ENCODE measurements around the gene ELOVL5.
"Not testable (repeated sequence)": the region's sequence is repeated elsewhere in the genome, so short reads cannot be mapped to it uniquely, and the experiment has no call there.

Gene ELOVL5

GRCh38 chr6:53348371-53349208 lies at the start of gene ELOVL5:
TSS of gene ELOVL5 (minus strand) at chr6:53348950. CDS start at chr6:53295699, 53,251 bp downstream.
- DNase-seq: peak; percentile 100

- DNase-seq: no peak
Measured at GRCh38 chr6:53397283-53397682, 48.5 kb upstream of the ELOVL5 start.

DNA sequence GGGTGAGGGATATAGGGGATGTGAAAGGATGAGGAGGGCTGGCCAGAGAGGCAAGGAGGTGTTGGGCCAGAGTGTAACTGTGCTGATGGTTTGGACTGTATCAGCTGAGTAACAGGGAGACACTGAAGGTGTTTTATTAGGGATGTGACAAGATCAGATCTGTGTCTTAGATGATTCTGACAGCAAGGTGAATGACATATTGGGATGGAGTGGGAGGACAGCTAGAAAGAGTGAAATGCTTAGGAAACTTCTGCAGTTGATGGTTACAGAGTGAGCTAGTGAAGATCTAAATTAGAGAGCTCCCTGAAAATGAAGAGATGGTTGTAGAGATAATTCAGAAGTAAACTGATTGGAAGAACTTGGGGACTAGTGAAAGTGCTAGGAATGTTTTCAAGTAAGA lies 47.2 kb upstream of the ELOVL5 start:
- no peak for DNase-seq

DNA sequence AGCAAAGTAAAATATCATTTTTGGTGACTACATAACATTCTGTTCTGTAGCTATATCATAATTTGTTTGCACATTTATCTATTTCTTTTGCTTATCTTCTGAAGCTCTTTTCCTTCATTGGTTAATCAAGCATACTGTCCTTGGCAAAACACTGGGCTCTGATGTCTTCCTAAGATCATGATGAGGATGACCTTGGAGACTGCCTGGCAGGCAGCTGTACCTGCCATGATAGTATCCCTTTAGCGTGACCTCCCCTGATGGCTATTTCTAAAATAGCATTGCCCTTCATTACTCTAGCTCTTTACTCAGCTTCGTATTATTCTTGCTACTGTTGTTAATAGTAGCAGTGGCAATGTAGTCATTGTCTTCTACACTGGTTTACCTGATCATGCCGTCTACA lies 46.0 kb upstream of the ELOVL5 start:
- no peak for DNase-seq

GRCh38 chr6:53391170-53391569 lies 42.4 kb upstream of the ELOVL5 start:
- no peak for DNase-seq

DNA sequence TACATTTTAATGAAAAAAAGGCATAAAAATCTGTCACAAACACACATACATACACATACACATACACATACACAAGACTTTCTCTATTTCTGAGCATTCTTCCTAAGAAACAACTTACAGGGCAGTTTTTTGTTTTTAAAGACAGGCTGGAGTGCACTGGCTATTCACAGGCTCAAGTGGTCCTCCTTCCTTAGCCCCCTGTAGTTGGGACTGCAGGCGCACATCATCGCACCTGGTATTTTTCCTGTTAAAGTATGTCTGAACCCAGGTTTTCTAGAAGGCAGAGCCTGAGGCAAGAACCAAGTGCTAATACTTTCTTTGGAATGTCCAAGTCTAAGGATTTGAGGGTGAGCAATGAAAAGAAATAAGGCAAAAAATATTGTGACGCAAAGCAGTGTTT lies 41.3 kb upstream of the ELOVL5 start:
- DNase-seq: no peak

DNA sequence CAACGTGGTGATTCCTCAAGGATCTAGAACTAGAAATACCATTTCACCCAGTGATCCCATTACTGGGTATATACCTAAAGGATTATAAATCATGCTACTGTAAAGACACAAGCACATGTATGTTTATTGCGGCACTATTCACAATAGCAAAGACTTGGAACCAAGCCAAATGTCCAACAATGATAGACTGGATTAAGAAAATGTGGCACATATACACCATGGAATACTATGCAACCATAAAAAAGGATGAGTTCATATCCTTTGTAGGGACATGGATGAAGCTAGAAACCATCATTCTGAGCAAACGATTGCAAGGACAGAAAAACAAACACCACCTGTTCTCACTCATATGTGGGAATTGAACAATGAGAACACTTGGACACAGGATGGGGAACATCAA lies 39.9 kb upstream of the ELOVL5 start:
- not testable (repeated sequence) for DNase-seq

- DNase-seq: no peak
Measured at GRCh38 chr6:53382421-53382820, 33.7 kb upstream of the ELOVL5 start.

- DNase-seq: no peak
Measured at GRCh38 chr6:53378208-53378607, 29.5 kb upstream of the ELOVL5 start.

GRCh38 chr6:53377793-53378192 lies 29.0 kb upstream of the ELOVL5 start:
- no peak for DNase-seq

DNA sequence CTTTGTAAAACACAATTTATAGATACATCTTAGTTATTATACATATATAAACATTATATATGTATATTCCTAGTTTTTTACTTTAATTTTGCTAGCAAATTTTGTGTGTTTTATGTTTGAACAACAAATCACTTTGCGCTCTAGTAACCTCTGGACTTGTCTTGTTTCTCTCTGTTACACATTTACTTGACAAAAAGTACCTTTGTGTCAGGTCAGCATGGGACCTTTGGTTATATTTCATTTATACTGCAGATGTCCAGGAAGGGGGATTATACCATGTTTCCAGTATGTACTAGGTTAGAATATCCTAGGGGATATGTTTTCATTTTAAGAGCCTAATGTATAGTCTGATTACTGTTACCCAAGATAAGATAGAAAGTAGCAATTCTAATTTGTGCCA lies 28.5 kb upstream of the ELOVL5 start:
- DNase-seq: no peak

GRCh38 chr6:53376661-53377226 lies 28.0 kb upstream of the ELOVL5 start:
- DNase-seq: no peak

GRCh38 chr6:53375847-53376246 lies 27.1 kb upstream of the ELOVL5 start:
- DNase-seq: no peak

DNA sequence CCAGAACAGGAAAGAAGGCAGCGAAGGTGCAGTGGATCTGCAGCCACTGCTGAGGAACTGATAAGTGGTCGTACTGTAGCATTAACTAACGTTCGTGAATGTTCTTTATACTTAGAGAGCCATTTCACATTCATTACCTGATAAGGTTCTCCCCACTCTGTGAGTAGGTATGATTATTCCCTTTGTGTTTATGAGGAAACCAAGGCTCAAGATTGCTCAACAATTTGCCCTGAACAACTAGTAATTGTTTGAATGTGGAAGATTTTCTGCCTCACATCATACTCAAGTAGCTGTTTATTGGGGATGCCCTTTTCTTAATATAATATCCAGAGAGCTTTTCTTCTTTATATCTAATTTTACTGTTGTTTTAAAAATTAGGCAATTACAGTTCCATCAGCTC lies 24.9 kb upstream of the ELOVL5 start:
- no peak for DNase-seq

DNA sequence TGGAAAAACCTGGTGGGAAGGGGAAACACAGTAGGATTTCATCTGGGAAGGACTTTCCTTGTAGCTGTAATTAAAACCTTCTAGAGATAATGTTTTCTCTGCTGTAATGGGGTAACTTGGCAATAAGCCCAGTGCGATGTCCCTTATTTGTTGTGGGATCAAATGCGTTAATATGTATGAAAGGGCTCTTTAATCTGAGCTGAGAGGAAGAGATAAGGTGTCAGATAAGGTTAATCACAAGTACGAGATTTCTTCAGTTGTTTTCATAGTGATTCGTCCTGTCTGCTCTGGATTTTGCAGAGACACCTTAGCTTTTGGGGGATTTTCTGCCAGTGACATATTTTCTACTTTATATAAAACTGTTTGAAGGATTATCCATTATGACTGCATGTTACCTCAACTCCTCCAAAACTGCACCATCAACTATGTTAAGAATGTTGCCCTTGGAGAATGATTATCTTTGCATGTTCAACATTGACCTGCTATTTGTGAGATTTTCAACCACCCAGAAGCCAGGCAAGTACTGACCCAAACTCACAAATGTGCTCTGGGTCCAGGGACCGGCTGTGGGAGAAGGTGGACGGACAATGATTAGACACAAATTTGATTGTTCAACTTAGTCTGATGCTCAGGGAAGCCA lies 21.2 kb upstream of the ELOVL5 start:
- DNase-seq: no peak

- DNase-seq: no peak
Measured at GRCh38 chr6:53369051-53369450, 20.3 kb upstream of the ELOVL5 start.

DNA sequence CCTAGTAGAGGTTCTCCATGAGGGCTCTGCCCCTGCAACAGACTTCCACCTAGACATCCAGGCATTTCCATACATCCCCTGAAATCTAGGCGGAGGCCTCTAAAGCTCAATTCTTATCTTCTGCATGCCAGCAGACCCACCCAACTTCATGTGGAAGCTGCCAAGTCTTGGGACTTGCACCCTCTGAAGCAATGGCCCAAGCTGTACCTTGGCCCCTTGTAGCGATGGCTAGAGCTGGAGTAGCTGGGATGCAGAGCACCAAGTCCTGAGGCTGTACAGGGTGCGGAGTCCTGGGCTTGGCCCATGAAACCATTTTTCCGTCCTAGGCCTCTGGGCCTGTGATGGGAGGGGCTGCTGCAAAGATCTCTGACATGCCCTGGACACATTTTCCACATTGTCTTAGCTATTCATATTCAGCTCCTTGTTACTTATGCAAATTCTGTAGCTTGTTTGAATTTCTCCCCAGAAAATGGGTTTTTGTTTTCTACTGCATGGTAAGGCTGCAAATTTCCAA lies 17.4 kb upstream of the ELOVL5 start:
- DNase-seq: no peak

GRCh38 chr6:53363341-53364079 lies 14.8 kb upstream of the ELOVL5 start:
- no peak for DNase-seq

DNA sequence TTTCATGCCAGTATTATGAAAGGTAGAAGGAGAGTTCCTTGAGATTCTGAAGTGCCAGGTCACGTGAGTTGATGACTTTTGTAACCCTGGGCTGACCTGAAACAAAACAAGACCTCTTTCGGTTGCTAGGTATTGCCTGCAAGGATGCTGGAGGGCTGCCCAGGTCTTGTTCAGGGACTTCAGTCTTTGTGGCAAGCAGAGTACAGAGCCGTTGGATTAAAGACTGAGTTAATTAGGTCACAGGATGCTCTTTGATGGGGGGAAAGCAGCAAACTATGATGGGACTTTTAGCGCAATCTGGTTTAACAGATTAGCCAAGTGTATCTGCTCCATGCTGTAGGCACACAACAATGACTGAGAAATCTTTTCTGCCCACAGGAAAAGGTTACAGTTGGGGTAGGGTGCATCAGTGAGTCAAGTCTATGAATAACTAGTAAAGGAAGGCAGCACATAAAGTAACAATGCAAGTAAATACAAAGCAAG lies 12.8 kb upstream of the ELOVL5 start:
- DNase-seq: peak; percentile 19

GRCh38 chr6:53360093-53360912 lies 11.6 kb upstream of the ELOVL5 start:
- DNase-seq: peak; percentile 24

DNA sequence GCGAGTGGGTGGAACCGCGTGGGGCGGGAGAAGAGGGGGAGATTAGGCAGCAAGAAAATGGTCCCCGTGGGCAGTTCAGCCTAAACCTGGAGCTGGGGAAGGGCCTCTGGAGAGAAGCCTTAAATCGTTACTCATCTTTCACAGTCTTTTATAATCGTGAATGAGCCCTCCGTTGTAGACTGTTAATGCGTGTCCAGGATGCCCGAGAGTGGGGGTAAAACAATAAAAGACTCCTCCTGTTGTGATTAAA lies 11.0 kb upstream of the ELOVL5 start:
- no peak for DNase-seq

- DNase-seq: peak; percentile 97
Measured at GRCh38 chr6:53359095-53359842, 10.5 kb upstream of the ELOVL5 start.

All from suppressor macrophage treated with lipopolysaccharide for 4 hours (primary cell).